GM23338 (cell line): ENCODE results near the gene TENM3. TPM values are rescaled to one million over a fixed set of nuclear protein-coding genes. Genes with fewer than 3 reads are reported as not detected.

Experiments used
- ATAC-seq: fragments of 200-7000 bp; cut with Tn5 transposase; 3 replicates; pipeline ENCODE4 v1.9.1; 2020
- DNase-seq: peaks from one replicate; pipeline ENCODE4 v3.0.0-alpha.2; 2015; ENCODE audit warnings: low spot score
- H2AFZ ChIP-seq: fragments of 200-600 bp; sonication (generic); 2 replicates; pipeline ENCODE4 v1.8.0; 2016; ENCODE audit warnings: antibody characterized with exemption, mild to moderate bottlenecking, moderate library complexity
- H3F3A ChIP-seq: fragments of 200-600 bp; sonication (generic); replicated peaks from 2 replicates; pipeline ENCODE4 v1.8.0; 2017; ENCODE audit warnings: antibody characterized with exemption, mixed run types, low read depth
- H3K27ac ChIP-seq: fragments of 200-600 bp; sonication (generic); 2 replicates; pipeline ENCODE4 v1.6.1; 2016; ENCODE audit warnings: low read depth
- H3K27me3 ChIP-seq: fragments of 200-600 bp; sonication (generic); 2 replicates; pipeline ENCODE4 v1.8.0; 2016; ENCODE audit warnings: mild to moderate bottlenecking, mixed run types, moderate library complexity; ENCODE audit not compliant: insufficient read depth
- H3K36me3 ChIP-seq: fragments of 200-600 bp; sonication (generic); 2 replicates; pipeline ENCODE4 v1.8.0; 2016; ENCODE audit warnings: mild to moderate bottlenecking; ENCODE audit not compliant: insufficient read depth
- H3K4me1 ChIP-seq: fragments of 200-600 bp; sonication (generic); 2 replicates; pipeline ENCODE4 v1.8.0; 2016; ENCODE audit warnings: mild to moderate bottlenecking, moderate library complexity; ENCODE audit not compliant: insufficient read depth
- H3K4me2 ChIP-seq: fragments of 200-600 bp; sonication (generic); 2 replicates; pipeline ENCODE4 v1.7.1; 2017; ENCODE audit warnings: mixed run types
- H3K4me3 ChIP-seq: fragments of 200-600 bp; sonication (generic); 2 replicates; pipeline ENCODE4 v1.6.1; 2016; ENCODE audit warnings: mixed run types
- H3K79me2 ChIP-seq: fragments of 200-600 bp; sonication (generic); replicated peaks from 2 replicates; pipeline ENCODE4 v1.8.0; 2017; ENCODE audit warnings: mild to moderate bottlenecking; ENCODE audit not compliant: insufficient read depth
- H3K9me2 ChIP-seq: fragments of 200-600 bp; sonication (generic); 2 replicates; pipeline ENCODE4 v1.8.0; 2017; ENCODE audit not compliant: insufficient read depth
- H4K20me1 ChIP-seq: fragments of 200-600 bp; sonication (generic); replicated peaks from 2 replicates; pipeline ENCODE4 v1.8.0; 2017; ENCODE audit warnings: mild to moderate bottlenecking; ENCODE audit not compliant: insufficient read depth
- H3K27ac Mint-ChIP-seq: 2 replicates; pipeline ENCODE4 v1.8.0; 2020; ENCODE audit warnings: inconsistent platforms, mild to moderate bottlenecking, moderate library complexity, mixed read lengths
- H3K27me3 Mint-ChIP-seq: 3 replicates; pipeline ENCODE4 v1.8.0; 2022; ENCODE audit warnings: low read depth, mild to moderate bottlenecking, moderate library complexity, mixed read lengths, inconsistent platforms; ENCODE audit not compliant: insufficient read depth, poor library complexity
- H3K36me3 Mint-ChIP-seq: 3 replicates; pipeline ENCODE4 v1.8.0; 2021; ENCODE audit warnings: low read depth, mild to moderate bottlenecking, inconsistent platforms, moderate library complexity, mixed read lengths
- H3K4me1 Mint-ChIP-seq: 3 replicates; pipeline ENCODE4 v1.8.0; 2020; ENCODE audit warnings: mild to moderate bottlenecking, inconsistent platforms, mixed read lengths
- H3K4me3 Mint-ChIP-seq: 3 replicates; pipeline ENCODE4 v1.8.0; 2021; ENCODE audit warnings: moderate library complexity, mild to moderate bottlenecking, inconsistent platforms, mixed read lengths
- H3K9me3 Mint-ChIP-seq: 3 replicates; pipeline ENCODE4 v1.8.0; 2020; ENCODE audit warnings: moderate library complexity, mild to moderate bottlenecking, inconsistent platforms, mixed read lengths
- CREB1 ChIP-seq: fragments of 250-450 bp; sonication (Bioruptor Pico); IDR thresholded peaks from 2 replicates; pipeline ENCODE4 v1.5.0; 2020; ENCODE audit warnings: low read depth, mild to moderate bottlenecking, moderate library complexity
- EZH2 ChIP-seq: fragments of 200-600 bp; sonication (generic); IDR thresholded peaks from one replicate; pipeline ENCODE4 v1.8.0; 2017; ENCODE audit warnings: antibody characterized with exemption, mild to moderate bottlenecking, low read depth; ENCODE audit not compliant: unreplicated experiment
- JUNB ChIP-seq: IDR thresholded peaks from one replicate; pipeline ENCODE4 v1.6.1; 2016; ENCODE audit warnings: antibody characterized with exemption; ENCODE audit not compliant: unreplicated experiment
- STAT1 ChIP-seq: IDR thresholded peaks from one replicate; pipeline ENCODE4 v1.6.1; 2016; ENCODE audit warnings: antibody characterized with exemption; ENCODE audit not compliant: unreplicated experiment
- ZNF114 ChIP-seq: fragments of 250-450 bp; sonication (Bioruptor Pico); IDR thresholded peaks from 2 replicates; pipeline ENCODE4 v1.5.0; 2020; ENCODE audit warnings: mild to moderate bottlenecking, moderate library complexity
- polyA plus RNA-seq: library from polyadenylated mRNA; unstranded; fragments of >200 nt; fragmentation: Nextera tagmentation; extraction: Ambion mirVana; gene quantifications from 2 replicates; pipeline ENCODE4 v1.2.1, GENCODE V29; 2016
- total RNA-seq: library from RNA; depleted of rRNA; stranded (reverse); fragments of >200 nt; shearing (Covaris generic); gene quantifications from 2 replicates; pipeline ENCODE4 v1.2.3, GENCODE V29; 2014
- TF ChIP-seq, protein P1 (sequence below): fragments of 250-450 bp; sonication (Bioruptor Pico); IDR thresholded peaks from 2 replicates; pipeline ENCODE4 v1.5.0; 2020; ENCODE audit warnings: mild to moderate bottlenecking, moderate library complexity
- TF ChIP-seq, protein P2 (sequence below), 2 experiments: fragments of 200-600 bp in 1 of 2; sonication (generic) in 1 of 2; conservative IDR thresholded peaks; 2 replicates each; pipeline versions ENCODE4 v1.5.1 to v1.6.1; 2016 to 2017; ENCODE audit warnings: antibody characterized with exemption in 2 of 2, low read depth in 2 of 2, mild to moderate bottlenecking in 2 of 2, moderate library complexity in 1 of 2
- TF ChIP-seq, protein P3 (sequence below): IDR thresholded peaks from one replicate; pipeline ENCODE4 v1.6.1; 2018; ENCODE audit warnings: antibody characterized with exemption; ENCODE audit not compliant: unreplicated experiment
- TF ChIP-seq, protein P4 (sequence below): IDR thresholded peaks from 2 replicates; pipeline ENCODE4 v1.6.1; 2016; ENCODE audit warnings: antibody characterized with exemption

Gene TENM3
- total and polyA plus RNA-seq, 2 experiments from 2014 or later = 22.2 to 128 TPM

DNA sequence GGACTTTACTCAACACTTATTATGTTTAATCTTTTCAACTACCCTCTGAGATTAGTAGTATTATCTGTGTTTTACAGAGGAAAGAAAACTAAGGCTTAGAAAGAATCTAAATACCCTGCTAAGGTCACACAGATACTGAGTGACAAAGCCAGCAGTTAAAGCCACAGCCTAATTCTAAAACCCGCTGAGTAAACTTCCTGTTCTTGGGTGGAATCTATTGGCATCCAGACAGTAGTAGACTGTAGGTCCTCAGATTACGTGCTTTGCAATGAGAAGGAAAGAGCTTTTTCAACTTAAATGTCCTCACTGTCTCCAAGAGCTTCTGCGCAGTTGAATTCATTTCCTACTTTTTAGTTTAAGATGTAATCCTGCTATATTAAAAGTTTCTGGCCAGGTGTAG lies 126.0 kb downstream of the TENM3 start:
- Histone ChIP-seq H3K4me1 (peaks cover 25% of the 10 kb centered on the region), H3K79me2 (no peaks in the 10 kb centered on the region), H3K36me3 (no peaks in the 10 kb centered on the region), H3K27ac (no peak overlapping the region), H3K27me3 (no peaks in the 10 kb centered on the region), H4K20me1 (no peaks in the 10 kb centered on the region), H2AFZ (no peak overlapping the region), H3K4me3 (no peak overlapping the region), H3F3A (no peaks in the 10 kb centered on the region), H3K4me2 (peak overlapping the region; percentile 48), H3K9me2 (no peaks in the 10 kb centered on the region)
- TF ChIP-seq, protein P1, sequence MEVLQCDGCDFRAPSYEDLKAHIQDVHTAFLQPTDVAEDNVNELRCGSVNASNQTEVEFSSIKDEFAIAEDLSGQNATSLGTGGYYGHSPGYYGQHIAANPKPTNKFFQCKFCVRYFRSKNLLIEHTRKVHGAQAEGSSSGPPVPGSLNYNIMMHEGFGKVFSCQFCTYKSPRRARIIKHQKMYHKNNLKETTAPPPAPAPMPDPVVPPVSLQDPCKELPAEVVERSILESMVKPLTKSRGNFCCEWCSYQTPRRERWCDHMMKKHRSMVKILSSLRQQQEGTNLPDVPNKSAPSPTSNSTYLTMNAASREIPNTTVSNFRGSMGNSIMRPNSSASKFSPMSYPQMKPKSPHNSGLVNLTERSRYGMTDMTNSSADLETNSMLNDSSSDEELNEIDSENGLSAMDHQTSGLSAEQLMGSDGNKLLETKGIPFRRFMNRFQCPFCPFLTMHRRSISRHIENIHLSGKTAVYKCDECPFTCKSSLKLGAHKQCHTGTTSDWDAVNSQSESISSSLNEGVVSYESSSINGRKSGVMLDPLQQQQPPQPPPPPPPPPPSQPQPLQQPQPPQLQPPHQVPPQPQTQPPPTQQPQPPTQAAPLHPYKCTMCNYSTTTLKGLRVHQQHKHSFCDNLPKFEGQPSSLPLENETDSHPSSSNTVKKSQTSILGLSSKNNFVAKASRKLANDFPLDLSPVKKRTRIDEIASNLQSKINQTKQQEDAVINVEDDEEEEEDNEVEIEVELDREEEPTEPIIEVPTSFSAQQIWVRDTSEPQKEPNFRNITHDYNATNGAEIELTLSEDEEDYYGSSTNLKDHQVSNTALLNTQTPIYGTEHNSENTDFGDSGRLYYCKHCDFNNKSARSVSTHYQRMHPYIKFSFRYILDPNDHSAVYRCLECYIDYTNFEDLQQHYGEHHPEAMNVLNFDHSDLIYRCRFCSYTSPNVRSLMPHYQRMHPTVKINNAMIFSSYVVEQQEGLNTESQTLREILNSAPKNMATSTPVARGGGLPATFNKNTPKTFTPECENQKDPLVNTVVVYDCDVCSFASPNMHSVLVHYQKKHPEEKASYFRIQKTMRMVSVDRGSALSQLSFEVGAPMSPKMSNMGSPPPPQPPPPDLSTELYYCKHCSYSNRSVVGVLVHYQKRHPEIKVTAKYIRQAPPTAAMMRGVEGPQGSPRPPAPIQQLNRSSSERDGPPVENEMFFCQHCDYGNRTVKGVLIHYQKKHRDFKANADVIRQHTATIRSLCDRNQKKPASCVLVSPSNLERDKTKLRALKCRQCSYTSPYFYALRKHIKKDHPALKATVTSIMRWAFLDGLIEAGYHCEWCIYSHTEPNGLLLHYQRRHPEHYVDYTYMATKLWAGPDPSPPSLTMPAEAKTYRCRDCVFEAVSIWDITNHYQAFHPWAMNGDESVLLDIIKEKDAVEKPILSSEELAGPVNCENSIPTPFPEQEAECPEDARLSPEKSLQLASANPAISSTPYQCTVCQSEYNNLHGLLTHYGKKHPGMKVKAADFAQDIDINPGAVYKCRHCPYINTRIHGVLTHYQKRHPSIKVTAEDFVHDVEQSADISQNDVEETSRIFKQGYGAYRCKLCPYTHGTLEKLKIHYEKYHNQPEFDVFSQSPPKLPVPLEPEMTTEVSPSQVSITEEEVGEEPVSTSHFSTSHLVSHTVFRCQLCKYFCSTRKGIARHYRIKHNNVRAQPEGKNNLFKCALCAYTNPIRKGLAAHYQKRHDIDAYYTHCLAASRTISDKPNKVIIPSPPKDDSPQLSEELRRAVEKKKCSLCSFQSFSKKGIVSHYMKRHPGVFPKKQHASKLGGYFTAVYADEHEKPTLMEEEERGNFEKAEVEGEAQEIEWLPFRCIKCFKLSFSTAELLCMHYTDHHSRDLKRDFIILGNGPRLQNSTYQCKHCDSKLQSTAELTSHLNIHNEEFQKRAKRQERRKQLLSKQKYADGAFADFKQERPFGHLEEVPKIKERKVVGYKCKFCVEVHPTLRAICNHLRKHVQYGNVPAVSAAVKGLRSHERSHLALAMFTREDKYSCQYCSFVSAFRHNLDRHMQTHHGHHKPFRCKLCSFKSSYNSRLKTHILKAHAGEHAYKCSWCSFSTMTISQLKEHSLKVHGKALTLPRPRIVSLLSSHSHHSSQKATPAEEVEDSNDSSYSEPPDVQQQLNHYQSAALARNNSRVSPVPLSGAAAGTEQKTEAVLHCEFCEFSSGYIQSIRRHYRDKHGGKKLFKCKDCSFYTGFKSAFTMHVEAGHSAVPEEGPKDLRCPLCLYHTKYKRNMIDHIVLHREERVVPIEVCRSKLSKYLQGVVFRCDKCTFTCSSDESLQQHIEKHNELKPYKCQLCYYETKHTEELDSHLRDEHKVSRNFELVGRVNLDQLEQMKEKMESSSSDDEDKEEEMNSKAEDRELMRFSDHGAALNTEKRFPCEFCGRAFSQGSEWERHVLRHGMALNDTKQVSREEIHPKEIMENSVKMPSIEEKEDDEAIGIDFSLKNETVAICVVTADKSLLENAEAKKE (CRISPR knock-in tag) = 0 out of 2 replicates have a peak, but pooled peaks have one; percentile 25
- TF ChIP-seq STAT1 = no peak
- Mint-ChIP-seq H3K4me3 (no peak overlapping the region), H3K4me1 (peaks cover 28% of the 10 kb centered on the region), H3K27ac (no peak overlapping the region), H3K9me3 (no peaks in the 10 kb centered on the region; the same call in 2 of the 3 replicates), H3K27me3 (no peaks in the 10 kb centered on the region), H3K36me3 (peaks cover 7% of the 10 kb centered on the region; the same call in 2 of the 3 replicates)
- DNase-seq (peak; percentile 14), ATAC-seq (no peak)

DNA sequence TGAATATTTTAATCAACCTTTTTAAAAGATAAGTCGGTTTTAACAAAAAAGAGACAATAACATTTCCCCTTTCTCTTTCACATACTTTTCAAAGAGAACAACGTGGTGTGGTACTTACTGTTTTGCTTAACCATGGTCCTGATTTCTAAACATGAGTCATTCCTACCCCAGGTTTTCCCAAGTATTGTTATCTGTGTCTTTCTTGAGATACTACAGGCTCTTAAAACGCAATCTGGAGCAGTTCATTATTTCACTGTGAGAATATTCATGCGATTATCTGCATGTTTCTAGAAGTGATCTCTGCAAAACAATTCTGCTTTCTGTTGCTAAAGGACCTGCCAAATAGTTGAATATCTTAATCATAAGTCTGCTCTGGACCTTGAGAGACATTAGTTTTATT lies 127.3 kb downstream of the TENM3 start:
- Histone ChIP-seq H3K27me3 (no peaks in the 10 kb centered on the region), H3K9me2 (no peaks in the 10 kb centered on the region), H2AFZ (no peak overlapping the region), H3K27ac (no peak overlapping the region), H3K4me1 (peaks cover 25% of the 10 kb centered on the region), H3K4me3 (no peak overlapping the region), H3K79me2 (no peaks in the 10 kb centered on the region), H4K20me1 (no peaks in the 10 kb centered on the region), H3F3A (no peaks in the 10 kb centered on the region), H3K4me2 (no peak overlapping the region), H3K36me3 (no peaks in the 10 kb centered on the region)
- H3K27me3 Mint-ChIP-seq = no peaks in the 10 kb centered on the region
- no peak for TF ChIP-seq EZH2
- TF ChIP-seq, protein P2, sequence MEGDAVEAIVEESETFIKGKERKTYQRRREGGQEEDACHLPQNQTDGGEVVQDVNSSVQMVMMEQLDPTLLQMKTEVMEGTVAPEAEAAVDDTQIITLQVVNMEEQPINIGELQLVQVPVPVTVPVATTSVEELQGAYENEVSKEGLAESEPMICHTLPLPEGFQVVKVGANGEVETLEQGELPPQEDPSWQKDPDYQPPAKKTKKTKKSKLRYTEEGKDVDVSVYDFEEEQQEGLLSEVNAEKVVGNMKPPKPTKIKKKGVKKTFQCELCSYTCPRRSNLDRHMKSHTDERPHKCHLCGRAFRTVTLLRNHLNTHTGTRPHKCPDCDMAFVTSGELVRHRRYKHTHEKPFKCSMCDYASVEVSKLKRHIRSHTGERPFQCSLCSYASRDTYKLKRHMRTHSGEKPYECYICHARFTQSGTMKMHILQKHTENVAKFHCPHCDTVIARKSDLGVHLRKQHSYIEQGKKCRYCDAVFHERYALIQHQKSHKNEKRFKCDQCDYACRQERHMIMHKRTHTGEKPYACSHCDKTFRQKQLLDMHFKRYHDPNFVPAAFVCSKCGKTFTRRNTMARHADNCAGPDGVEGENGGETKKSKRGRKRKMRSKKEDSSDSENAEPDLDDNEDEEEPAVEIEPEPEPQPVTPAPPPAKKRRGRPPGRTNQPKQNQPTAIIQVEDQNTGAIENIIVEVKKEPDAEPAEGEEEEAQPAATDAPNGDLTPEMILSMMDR (conservative IDR thresholded peaks at IDR 0.05; ENCODE audit: low read depth in 2 of 2) = no peak
- TF ChIP-seq CREB1 = no peak
- TF ChIP-seq, protein P3, sequence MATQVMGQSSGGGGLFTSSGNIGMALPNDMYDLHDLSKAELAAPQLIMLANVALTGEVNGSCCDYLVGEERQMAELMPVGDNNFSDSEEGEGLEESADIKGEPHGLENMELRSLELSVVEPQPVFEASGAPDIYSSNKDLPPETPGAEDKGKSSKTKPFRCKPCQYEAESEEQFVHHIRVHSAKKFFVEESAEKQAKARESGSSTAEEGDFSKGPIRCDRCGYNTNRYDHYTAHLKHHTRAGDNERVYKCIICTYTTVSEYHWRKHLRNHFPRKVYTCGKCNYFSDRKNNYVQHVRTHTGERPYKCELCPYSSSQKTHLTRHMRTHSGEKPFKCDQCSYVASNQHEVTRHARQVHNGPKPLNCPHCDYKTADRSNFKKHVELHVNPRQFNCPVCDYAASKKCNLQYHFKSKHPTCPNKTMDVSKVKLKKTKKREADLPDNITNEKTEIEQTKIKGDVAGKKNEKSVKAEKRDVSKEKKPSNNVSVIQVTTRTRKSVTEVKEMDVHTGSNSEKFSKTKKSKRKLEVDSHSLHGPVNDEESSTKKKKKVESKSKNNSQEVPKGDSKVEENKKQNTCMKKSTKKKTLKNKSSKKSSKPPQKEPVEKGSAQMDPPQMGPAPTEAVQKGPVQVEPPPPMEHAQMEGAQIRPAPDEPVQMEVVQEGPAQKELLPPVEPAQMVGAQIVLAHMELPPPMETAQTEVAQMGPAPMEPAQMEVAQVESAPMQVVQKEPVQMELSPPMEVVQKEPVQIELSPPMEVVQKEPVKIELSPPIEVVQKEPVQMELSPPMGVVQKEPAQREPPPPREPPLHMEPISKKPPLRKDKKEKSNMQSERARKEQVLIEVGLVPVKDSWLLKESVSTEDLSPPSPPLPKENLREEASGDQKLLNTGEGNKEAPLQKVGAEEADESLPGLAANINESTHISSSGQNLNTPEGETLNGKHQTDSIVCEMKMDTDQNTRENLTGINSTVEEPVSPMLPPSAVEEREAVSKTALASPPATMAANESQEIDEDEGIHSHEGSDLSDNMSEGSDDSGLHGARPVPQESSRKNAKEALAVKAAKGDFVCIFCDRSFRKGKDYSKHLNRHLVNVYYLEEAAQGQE = no peak
- no peak for TF ChIP-seq JUNB
- TF ChIP-seq, protein P4, sequence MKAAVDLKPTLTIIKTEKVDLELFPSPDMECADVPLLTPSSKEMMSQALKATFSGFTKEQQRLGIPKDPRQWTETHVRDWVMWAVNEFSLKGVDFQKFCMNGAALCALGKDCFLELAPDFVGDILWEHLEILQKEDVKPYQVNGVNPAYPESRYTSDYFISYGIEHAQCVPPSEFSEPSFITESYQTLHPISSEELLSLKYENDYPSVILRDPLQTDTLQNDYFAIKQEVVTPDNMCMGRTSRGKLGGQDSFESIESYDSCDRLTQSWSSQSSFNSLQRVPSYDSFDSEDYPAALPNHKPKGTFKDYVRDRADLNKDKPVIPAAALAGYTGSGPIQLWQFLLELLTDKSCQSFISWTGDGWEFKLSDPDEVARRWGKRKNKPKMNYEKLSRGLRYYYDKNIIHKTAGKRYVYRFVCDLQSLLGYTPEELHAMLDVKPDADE = no peak
- no peak for TF ChIP-seq ZNF114 (CRISPR knock-in tag)
- DNase-seq = no peak
- H3K27ac Mint-ChIP-seq = peak overlapping the region; percentile 57; the same call in 1 of the 2 replicates
- H3K9me3 Mint-ChIP-seq = no peaks in the 10 kb centered on the region
- ATAC-seq = no peak
- no peak overlapping the region for H3K4me3 Mint-ChIP-seq
- peaks cover 28% of the 10 kb centered on the region for H3K4me1 Mint-ChIP-seq
- H3K36me3 Mint-ChIP-seq = peaks cover 7% of the 10 kb centered on the region; the same call in 2 of the 3 replicates
